ENCODE results near the gene CBX1. TPM values are rescaled to one million over a fixed set of nuclear protein-coding genes. Genes with fewer than 3 reads are reported as not detected.

CBX1 gene
- total RNA-seq, 2 donors from 2014 or later: 18.3 to 22.1 TPM

DNA sequence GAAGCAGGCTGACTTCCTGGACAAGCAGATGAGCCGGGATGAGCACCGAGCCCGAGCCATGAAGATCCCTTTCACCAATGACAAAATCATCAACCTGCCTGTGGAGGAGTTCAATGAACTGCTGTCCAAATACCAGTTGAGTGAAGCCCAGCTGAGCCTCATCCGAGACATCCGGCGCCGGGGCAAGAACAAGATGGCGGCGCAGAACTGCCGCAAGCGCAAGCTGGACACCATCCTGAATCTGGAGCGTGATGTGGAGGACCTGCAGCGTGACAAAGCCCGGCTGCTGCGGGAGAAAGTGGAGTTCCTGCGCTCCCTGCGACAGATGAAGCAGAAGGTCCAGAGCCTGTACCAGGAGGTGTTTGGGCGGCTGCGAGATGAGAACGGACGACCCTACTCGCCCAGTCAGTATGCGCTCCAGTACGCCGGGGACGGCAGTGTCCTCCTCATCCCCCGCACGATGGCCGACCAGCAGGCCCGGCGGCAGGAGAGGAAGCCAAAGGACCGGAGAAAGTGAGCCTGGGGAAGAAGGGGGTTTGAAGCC is 42.1 kb downstream of the CBX1 start:
- H3K4me1 ChIP-seq: peaks cover 0 to 71% of the 10 kb centered on the region in 2 donors
- DNase-seq (ENCODE audit: low spot score): no peak
- peaks cover 83% of the 10 kb centered on the region for H3K36me3 ChIP-seq
- no peaks in the 10 kb centered on the region for H3K27me3 ChIP-seq
- H3K4me3 ChIP-seq: no peak overlapping the region
- H3K27ac ChIP-seq: no peak overlapping the region
- no peaks in the 10 kb centered on the region for H3K9me3 ChIP-seq
- TF ChIP-seq, protein P1, sequence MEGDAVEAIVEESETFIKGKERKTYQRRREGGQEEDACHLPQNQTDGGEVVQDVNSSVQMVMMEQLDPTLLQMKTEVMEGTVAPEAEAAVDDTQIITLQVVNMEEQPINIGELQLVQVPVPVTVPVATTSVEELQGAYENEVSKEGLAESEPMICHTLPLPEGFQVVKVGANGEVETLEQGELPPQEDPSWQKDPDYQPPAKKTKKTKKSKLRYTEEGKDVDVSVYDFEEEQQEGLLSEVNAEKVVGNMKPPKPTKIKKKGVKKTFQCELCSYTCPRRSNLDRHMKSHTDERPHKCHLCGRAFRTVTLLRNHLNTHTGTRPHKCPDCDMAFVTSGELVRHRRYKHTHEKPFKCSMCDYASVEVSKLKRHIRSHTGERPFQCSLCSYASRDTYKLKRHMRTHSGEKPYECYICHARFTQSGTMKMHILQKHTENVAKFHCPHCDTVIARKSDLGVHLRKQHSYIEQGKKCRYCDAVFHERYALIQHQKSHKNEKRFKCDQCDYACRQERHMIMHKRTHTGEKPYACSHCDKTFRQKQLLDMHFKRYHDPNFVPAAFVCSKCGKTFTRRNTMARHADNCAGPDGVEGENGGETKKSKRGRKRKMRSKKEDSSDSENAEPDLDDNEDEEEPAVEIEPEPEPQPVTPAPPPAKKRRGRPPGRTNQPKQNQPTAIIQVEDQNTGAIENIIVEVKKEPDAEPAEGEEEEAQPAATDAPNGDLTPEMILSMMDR (IDR thresholded peaks at IDR 0.05): no peak

DNA sequence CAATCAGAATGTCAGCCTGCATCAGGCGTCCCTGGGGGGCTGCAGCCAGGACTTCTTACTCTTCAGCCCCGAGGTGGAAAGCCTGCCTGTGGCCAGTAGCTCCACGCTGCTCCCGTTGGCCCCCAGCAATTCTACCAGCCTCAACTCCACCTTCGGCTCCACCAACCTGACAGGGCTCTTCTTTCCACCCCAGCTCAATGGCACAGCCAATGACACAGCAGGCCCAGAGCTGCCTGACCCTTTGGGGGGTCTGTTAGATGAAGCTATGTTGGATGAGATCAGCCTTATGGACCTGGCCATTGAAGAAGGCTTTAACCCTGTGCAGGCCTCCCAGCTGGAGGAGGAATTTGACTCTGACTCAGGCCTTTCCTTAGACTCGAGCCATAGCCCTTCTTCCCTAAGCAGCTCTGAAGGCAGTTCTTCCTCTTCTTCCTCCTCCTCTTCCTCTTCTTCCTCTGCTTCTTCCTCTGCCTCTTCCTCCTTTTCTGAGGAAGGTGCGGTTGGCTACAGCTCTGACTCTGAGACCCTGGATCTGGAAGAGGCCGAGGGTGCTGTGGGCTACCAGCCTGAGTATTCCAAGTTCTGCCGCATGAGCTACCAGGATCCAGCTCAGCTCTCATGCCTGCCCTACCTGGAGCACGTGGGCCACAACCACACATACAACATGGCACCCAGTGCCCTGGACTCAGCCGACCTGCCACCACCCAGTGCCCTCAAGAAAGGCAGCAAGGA is 42.7 kb downstream of the CBX1 start:
- Histone ChIP-seq H3K27me3 (no peaks in the 10 kb centered on the region), H3K4me3 (no peak overlapping the region), H3K36me3 (peaks cover 77% of the 10 kb centered on the region), H3K9me3 (no peaks in the 10 kb centered on the region), H3K27ac (peak overlapping the region in 1 of 2 donors; percentile 17), H3K4me1 (peaks cover 0 to 71% of the 10 kb centered on the region in 2 donors)
- TF ChIP-seq, protein P1 (IDR thresholded peaks at IDR 0.05): no peak
- no peak for DNase-seq (ENCODE audit: low spot score)

DNA sequence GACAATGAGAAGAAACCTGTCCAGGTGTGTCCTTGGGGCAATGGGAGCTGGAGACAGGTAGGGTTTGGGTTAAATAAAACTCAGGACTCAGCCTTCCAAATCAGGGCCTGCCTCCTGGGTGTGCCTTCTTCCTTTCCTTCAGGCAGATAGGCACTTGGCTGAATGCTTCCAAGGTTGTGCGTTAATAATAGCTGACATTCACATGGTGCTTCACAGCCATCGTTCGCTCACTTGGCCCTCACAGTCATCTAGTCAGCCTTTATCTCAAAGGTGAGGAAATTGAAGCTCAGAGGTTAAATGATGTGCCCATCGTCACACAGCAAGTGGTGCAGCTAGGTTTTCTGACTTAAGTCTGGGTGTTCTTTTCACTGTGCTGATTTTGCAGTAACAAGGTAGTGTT is 43.7 kb downstream of the CBX1 start:
- TF ChIP-seq, protein P1 (IDR thresholded peaks at IDR 0.05): no peak
- Histone ChIP-seq H3K4me1 (peaks cover 0 to 77% of the 10 kb centered on the region in 2 donors), H3K27ac (peak overlapping the region in 1 of 2 donors; percentile 12), H3K4me3 (no peak overlapping the region), H3K27me3 (no peaks in the 10 kb centered on the region), H3K36me3 (peaks cover 67% of the 10 kb centered on the region), H3K9me3 (no peaks in the 10 kb centered on the region)
- DNase-seq (ENCODE audit: low spot score): no peak

DNA sequence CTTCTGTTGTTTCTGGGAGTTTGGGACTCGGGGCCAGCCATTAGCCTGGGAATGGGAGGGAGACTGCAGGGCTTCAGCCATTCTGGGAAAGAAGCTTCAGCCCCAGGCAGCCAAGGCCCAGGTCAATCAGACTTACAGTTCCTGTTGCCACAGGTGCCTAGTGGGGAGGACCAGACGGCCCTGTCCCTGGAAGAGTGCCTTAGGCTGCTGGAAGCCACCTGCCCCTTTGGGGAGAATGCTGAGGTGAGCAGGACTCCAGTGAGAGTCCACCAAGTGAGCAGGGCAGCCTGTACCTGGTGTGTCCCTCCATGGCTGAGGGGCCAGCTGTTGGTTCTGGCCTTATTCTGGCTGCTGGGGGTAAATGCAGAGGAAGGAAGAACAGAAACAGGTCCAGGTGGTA is 44.4 kb downstream of the CBX1 start:
- Histone ChIP-seq H3K27me3 (no peaks in the 10 kb centered on the region), H3K36me3 (peaks cover 60% of the 10 kb centered on the region), H3K4me3 (no peak overlapping the region), H3K9me3 (no peaks in the 10 kb centered on the region), H3K27ac (no peak overlapping the region), H3K4me1 (peaks cover 0 to 84% of the 10 kb centered on the region in 2 donors)
- no peak for DNase-seq (ENCODE audit: low spot score)
- TF ChIP-seq, protein P1 (IDR thresholded peaks at IDR 0.05): no peak

DNA sequence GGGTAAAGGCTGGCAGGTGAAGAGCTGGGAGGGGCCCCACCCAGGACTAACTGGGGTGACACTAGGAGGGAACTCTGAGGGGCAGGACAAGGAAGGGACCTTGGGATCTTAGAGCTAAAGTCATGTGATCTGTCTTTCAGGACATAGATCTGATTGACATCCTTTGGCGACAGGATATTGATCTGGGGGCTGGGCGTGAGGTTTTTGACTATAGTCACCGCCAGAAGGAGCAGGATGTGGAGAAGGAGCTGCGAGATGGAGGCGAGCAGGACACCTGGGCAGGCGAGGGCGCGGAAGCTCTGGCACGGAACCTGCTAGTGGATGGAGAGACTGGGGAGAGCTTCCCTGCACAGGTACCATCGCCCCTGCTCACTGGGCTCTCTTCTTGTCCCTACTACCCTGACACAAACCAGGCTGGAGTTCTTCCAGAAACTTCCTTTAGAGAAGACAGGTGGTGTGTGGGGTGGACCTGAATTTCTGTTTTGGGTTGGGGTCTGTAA is 45.0 kb downstream of the CBX1 start:
- peak overlapping the region in 1 of 2 donors; percentile 27 for H3K27ac ChIP-seq
- H3K4me3 ChIP-seq: no peak overlapping the region
- H3K4me1 ChIP-seq: peaks cover 0 to 90% of the 10 kb centered on the region in 2 donors
- peaks cover 55% of the 10 kb centered on the region for H3K36me3 ChIP-seq
- H3K9me3 ChIP-seq: no peaks in the 10 kb centered on the region
- H3K27me3 ChIP-seq: no peaks in the 10 kb centered on the region
- no peak for DNase-seq (ENCODE audit: low spot score)
- TF ChIP-seq, protein P1 (IDR thresholded peaks at IDR 0.05): no peak

Data from right atrium auricular region (tissue), 2 donors.